ENCODE data around the gene VPS37D. TPM values are rescaled to one million over a fixed set of nuclear protein-coding genes. Genes with fewer than 3 reads are reported as not detected.

VPS37D gene
- total and polyA plus RNA-seq, 7 donors: 0.18 to 1.1 (median 0.67) TPM

DNA sequence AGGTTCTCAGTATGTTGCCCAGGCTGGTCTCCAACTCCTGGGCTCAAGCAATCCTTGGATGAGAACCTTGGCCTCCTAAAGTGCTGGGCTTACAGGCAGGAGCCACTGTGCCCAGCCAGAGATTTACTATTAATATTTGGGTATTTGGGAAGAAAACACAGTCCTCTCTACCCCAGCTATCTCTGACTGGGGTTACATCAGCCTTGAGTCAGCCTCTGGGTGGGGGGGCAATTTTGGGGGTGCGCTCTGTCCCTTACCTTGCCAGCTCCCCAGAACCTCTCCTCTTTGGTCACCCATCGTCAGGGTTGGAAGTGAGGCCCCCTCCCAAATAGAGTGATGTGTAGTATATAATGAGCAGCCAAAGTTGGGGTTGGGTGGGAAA, 45.1 kb upstream of the VPS37D start:
- intact Hi-C loops (cut with DNase I): no loop called here

DNA sequence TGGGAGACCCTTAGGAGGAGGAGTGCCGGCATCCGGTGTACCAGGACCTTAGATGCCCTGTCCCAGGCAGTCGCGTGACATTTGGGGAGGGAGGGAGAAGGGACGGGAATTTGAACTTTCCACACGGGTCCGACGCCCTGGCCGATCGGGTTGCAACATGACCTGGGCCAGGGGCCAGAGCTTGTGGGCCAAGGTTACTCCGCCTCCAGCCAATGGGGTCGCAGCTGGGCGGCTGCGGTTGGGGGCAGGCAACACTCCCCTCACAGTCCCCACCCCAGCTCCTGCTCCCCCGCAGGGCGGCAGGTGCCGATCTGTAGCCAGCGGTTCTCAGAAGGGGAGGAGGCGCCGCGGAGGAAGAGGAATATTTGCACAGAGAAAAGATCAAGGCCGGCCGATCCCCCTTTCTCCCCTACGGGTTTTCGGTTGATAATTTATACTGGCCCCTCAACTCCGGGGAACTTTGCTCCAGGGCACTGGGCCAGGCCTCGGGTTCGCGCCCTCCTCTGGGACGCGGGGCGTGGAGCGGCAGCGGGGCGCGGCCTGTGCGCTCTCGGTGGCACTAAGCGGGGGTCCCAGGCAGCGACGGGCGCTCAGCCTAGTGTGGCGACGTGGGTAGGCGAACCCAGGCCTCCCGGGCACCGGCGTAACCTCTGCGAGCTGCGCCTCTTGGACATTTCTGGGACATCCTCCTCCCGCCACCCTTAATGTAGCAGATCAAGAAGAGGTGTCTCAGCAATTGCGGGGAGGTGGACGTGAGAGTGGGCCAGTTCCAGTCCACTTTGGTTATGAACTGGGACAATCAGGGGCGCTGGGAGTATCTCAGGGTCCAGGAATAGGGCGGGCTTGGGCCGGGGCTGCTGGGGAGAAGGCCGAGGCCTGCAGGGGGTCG, 44.5 kb upstream of the VPS37D start:
- intact Hi-C loops (cut with DNase I): no loop called here
- Histone ChIP-seq H3K27me3 (ENCODE audit: insufficient read depth in 3 of 3, low read length in 2 of 3) (peaks cover 0 to 8% (median 0%) of the 10 kb centered on the region in 3 donors), H3K4me3 (peak overlapping the region; percentile 67), H3K27ac (peak overlapping the region; percentile 59), H3K4me1 (no peaks in the 10 kb centered on the region), H3K9me3 (no peaks in the 10 kb centered on the region), H3K36me3 (ENCODE audit: insufficient read depth in 1 of 2, low read depth in 1 of 2) (no peaks in the 10 kb centered on the region)
- TF ChIP-seq, protein P1, sequence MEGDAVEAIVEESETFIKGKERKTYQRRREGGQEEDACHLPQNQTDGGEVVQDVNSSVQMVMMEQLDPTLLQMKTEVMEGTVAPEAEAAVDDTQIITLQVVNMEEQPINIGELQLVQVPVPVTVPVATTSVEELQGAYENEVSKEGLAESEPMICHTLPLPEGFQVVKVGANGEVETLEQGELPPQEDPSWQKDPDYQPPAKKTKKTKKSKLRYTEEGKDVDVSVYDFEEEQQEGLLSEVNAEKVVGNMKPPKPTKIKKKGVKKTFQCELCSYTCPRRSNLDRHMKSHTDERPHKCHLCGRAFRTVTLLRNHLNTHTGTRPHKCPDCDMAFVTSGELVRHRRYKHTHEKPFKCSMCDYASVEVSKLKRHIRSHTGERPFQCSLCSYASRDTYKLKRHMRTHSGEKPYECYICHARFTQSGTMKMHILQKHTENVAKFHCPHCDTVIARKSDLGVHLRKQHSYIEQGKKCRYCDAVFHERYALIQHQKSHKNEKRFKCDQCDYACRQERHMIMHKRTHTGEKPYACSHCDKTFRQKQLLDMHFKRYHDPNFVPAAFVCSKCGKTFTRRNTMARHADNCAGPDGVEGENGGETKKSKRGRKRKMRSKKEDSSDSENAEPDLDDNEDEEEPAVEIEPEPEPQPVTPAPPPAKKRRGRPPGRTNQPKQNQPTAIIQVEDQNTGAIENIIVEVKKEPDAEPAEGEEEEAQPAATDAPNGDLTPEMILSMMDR (IDR thresholded peaks at IDR 0.05): no peak
- 1 to 2% (median 1%) methylated on average over 53 to 58 of the region's 58 CpGs for WGBS, 3 donors
- ATAC-seq (peak; percentile 73 to 81 (median 78)), DNase-seq (peak; percentile 91 to 96)

More for the DNA sequence above, 45.1 kb upstream of the VPS37D start:
- TF ChIP-seq, protein P1 (IDR thresholded peaks at IDR 0.05): no peak
- DNase-seq (no peak), ATAC-seq (peak in 1 of 4 donors; percentile 5)
- Histone ChIP-seq H3K4me3 (peak overlapping the region; percentile 67), H3K36me3 (ENCODE audit: insufficient read depth in 1 of 2, low read depth in 1 of 2) (no peaks in the 10 kb centered on the region), H3K27ac (peak overlapping the region; percentile 59), H3K9me3 (no peaks in the 10 kb centered on the region), H3K27me3 (ENCODE audit: insufficient read depth in 3 of 3, low read length in 2 of 3) (peaks cover 0 to 1% (median 0%) of the 10 kb centered on the region in 3 donors), H3K4me1 (no peaks in the 10 kb centered on the region)
- WGBS, 3 donors: 17 to 30% (median 26%) methylated on average over 2 of the region's 2 CpGs

DNA sequence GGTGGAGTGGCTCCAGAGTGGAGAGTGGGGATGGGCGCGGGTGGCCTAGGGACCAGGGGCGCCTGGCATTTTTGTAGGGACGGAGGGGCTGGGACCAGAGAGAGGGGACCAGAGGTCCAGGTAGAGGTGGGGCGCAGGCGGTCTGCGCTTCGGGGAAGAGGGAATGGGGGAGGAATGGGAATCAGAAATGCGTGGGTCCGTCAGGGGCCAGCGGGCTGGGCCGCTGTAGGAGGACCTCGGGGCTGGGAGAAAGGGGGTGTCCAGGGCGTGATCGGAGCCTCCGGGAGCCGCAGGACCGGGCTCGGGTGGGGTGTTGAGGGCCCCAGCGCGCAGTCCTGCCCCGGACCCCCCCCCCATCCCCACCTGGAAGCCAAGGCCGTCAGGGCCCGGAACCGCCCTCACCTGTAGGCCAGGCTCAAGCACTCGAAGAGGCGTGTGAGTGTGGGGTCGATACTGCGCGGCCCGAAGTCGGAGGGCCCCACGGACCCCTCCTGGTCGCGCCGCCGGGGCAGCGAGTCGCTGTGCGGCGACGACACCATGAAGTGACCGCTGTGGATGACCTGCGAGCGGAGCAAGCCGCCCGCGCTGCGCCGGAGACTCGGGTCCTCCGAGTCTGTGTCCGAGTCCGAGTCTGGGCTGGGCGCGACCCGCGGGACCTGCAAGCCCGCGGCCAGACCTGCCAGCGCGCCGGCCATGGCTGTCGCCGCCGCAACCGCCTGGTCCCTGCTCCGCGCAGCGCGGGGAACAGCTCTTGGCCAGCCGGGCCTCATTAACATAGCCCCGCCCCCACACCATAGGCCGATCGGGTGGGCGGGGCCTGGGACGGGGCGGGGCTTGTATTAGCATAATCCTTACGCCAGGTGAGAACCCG, 43.6 kb upstream of the VPS37D start, which contains the start of gene MLXIPL:
Gene MLXIPL, minus strand, starts transcription at position 725 of the 871 bp plus-strand sequence. Its CDS starts 30 bp downstream, at position 695.
- intact Hi-C loops (cut with DNase I): no loop called here
- peaks cover 0 to 16% (median 4%) of the 10 kb centered on the region in 3 donors for H3K27me3 ChIP-seq (ENCODE audit: insufficient read depth in 3 of 3, low read length in 2 of 3)
- peak; percentile 86 to 93 (median 88) for ATAC-seq
- WGBS, 3 donors: 1 to 3% (median 2%) methylated on average over 65 to 80 of the region's 80 CpGs
- H3K9me3 ChIP-seq: no peaks in the 10 kb centered on the region
- no peaks in the 10 kb centered on the region for H3K36me3 ChIP-seq (ENCODE audit: insufficient read depth in 1 of 2, low read depth in 1 of 2)
- TF ChIP-seq, protein P1 (IDR thresholded peaks at IDR 0.05): no peak
- no peaks in the 10 kb centered on the region for H3K4me1 ChIP-seq
- peak within 1 kb of the TSS; percentile 67 for H3K4me3 ChIP-seq
- H3K27ac ChIP-seq: peak within 1 kb of the TSS; percentile 59
- peak; percentile 86 to 93 for DNase-seq

DNA sequence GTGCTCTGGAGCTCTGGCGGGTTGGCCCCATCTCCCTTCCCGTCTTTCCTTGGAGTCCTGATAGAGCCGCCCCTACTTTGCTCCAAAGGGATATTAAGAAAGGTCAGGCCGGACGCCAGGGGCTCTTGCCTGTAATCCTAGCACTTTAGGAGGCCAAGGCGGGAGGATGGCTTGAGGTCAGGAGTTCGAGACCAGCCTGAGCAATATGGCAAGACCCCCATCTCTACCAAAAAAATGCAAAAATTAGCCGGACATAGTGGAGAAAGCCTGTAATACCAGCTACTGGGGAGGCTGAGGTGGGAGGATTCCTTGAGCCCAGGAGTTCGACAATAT, 43.0 kb upstream of the VPS37D start:
- intact Hi-C loops (cut with DNase I): no loop called here
- peak overlapping the region; percentile 67 for H3K4me3 ChIP-seq
- TF ChIP-seq, protein P1 (IDR thresholded peaks at IDR 0.05): no peak

More for the DNA sequence above, 43.0 kb upstream of the VPS37D start:
- Histone ChIP-seq H3K27me3 (ENCODE audit: insufficient read depth in 3 of 3, low read length in 2 of 3) (peaks cover 0 to 22% (median 4%) of the 10 kb centered on the region in 3 donors), H3K4me1 (no peaks in the 10 kb centered on the region), H3K27ac (no peak overlapping the region), H3K36me3 (ENCODE audit: insufficient read depth in 1 of 2, low read depth in 1 of 2) (no peaks in the 10 kb centered on the region), H3K9me3 (no peaks in the 10 kb centered on the region)
- no peak for DNase-seq
- 32 to 40% (median 36%) methylated on average over 9 of the region's 9 CpGs for WGBS, 3 donors
- ATAC-seq: no peak

All from psoas muscle (tissue), 8 donors.